Calu3 (cell line): Measurements from ENCODE around the gene CX3CL1. TPM values are rescaled to one million over a fixed set of nuclear protein-coding genes. Genes with fewer than 3 reads are reported as not detected.

Source experiments
- BruUV-seq: library from RNA; stranded (reverse); fragments of 400-500 nt; replicated peaks from 2 replicates; lab custom pipeline; 2021; lab: Mats Ljungman, UMichigan
- CTCF ChIA-PET: fragments of 300-600 bp; sonication (Branson Sonifier 250); formaldehyde crosslinking; loops from one replicate; lab custom pipeline; 2022; ENCODE audit warnings: antibody characterized with exemption; lab: Charles Lee
- DNase-seq: peaks from one replicate; pipeline ENCODE4 v3.0.0; 2022
- H3K27ac Mint-ChIP-seq: one replicate; pipeline ENCODE4 v1.8.0; 2022; ENCODE audit warnings: mixed read lengths; ENCODE audit not compliant: unreplicated experiment
- H3K27me3 Mint-ChIP-seq: one replicate; pipeline ENCODE4 v1.8.0; 2022; ENCODE audit warnings: mixed read lengths; ENCODE audit not compliant: unreplicated experiment
- H3K36me3 Mint-ChIP-seq: one replicate; pipeline ENCODE4 v1.8.0; 2022; ENCODE audit warnings: mild to moderate bottlenecking, moderate library complexity, mixed read lengths; ENCODE audit not compliant: insufficient read depth, unreplicated experiment
- H3K4me1 Mint-ChIP-seq: one replicate; pipeline ENCODE4 v1.8.0; 2022; ENCODE audit warnings: mild to moderate bottlenecking, low read depth, mixed read lengths; ENCODE audit not compliant: unreplicated experiment
- H3K4me3 Mint-ChIP-seq: one replicate; pipeline ENCODE4 v1.8.0; 2022; ENCODE audit warnings: mild to moderate bottlenecking, low read depth, moderate library complexity, mixed read lengths; ENCODE audit not compliant: unreplicated experiment
- H3K9me3 Mint-ChIP-seq: one replicate; pipeline ENCODE4 v1.8.0; 2022; ENCODE audit warnings: low read depth, mixed read lengths; ENCODE audit not compliant: unreplicated experiment
- intact Hi-C: fragments of 100-400 bp; cut with micrococcal nuclease; formaldehyde crosslinking; loops from one replicate; pipeline ENCODE4 v1.10.0; 2022; ENCODE audit not compliant: unreplicated experiment
- total RNA-seq: library from RNA; stranded (reverse); gene quantifications from 2 replicates; pipeline ENCODE4 v1.2.3, GENCODE V29; 2022
- TF ChIP-seq, protein P1 (sequence below): fragments of 200-600 bp; IDR thresholded peaks from one replicate; pipeline ENCODE4 v1.8.0; 2022; ENCODE audit warnings: antibody characterized with exemption; ENCODE audit not compliant: unreplicated experiment

The CX3CL1 gene
- total RNA-seq, 1 experiment from 2014 or later: 17.6 TPM

DNA sequence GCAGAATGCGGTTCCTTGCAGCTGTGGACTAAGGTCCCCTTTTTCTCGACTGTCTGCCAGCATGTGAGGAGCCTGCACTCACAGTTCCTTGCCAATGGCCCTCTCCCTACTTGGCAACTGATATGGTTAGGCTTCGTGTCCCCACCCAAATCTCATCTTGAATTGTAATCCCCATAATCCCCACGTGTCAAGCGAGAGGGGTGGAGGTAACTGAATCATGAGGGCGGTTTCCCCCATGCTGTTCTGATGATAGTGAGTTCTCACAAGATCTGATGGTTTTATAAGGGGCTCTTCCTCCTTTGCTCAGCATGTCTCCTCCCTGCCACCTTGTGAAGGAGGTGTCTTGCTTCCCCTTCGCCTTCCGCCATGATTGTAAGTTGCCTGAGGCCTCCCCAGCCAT is 55.0 kb downstream of the CX3CL1 start:
- no peaks in the 10 kb centered on the region for H3K9me3 Mint-ChIP-seq
- no TSS peak for BruUV-seq
- no peak overlapping the region for H3K27ac Mint-ChIP-seq
- H3K27me3 Mint-ChIP-seq: no peaks in the 10 kb centered on the region
- TF ChIP-seq, protein P1, sequence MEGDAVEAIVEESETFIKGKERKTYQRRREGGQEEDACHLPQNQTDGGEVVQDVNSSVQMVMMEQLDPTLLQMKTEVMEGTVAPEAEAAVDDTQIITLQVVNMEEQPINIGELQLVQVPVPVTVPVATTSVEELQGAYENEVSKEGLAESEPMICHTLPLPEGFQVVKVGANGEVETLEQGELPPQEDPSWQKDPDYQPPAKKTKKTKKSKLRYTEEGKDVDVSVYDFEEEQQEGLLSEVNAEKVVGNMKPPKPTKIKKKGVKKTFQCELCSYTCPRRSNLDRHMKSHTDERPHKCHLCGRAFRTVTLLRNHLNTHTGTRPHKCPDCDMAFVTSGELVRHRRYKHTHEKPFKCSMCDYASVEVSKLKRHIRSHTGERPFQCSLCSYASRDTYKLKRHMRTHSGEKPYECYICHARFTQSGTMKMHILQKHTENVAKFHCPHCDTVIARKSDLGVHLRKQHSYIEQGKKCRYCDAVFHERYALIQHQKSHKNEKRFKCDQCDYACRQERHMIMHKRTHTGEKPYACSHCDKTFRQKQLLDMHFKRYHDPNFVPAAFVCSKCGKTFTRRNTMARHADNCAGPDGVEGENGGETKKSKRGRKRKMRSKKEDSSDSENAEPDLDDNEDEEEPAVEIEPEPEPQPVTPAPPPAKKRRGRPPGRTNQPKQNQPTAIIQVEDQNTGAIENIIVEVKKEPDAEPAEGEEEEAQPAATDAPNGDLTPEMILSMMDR: no peak
- H3K36me3 Mint-ChIP-seq: peaks cover 31% of the 10 kb centered on the region
- intact Hi-C loops: no loop called here
- CTCF ChIA-PET: interaction anchor here (0.6 to 1.1 kb wide), 2 partner anchors 40 to 127 kb away, joined by 3 read pairs; no protein-coding TSS in a partner anchor
- DNase-seq: no peak
- H3K4me3 Mint-ChIP-seq: no peak overlapping the region
- peaks cover 5% of the 10 kb centered on the region for H3K4me1 Mint-ChIP-seq

DNA sequence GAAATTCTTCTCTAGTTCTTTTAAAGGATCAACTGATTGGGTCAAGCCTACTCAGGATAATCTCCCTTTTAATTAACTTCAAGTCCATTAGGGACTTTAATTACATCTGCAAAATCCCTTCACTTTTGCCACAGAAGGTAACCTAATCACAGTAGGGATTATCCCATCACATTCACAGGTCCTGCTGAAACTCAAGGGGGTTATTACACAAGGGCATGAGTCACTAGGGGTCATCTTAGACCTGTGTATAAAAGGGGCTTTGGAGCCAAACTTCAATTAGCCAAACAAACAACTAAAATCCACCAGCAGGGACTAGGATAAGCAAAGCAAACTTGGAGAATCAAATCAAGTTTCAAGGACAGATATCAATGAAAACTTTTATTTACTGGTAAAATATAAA is 55.5 kb downstream of the CX3CL1 start:
- no peak overlapping the region for H3K4me3 Mint-ChIP-seq
- TF ChIP-seq, protein P1: no peak
- no peak for DNase-seq
- intact Hi-C loops: no loop called here
- H3K27ac Mint-ChIP-seq: no peak overlapping the region
- H3K36me3 Mint-ChIP-seq: peaks cover 31% of the 10 kb centered on the region
- CTCF ChIA-PET: no interaction called here
- H3K4me1 Mint-ChIP-seq: no peaks in the 10 kb centered on the region
- no peaks in the 10 kb centered on the region for H3K27me3 Mint-ChIP-seq
- no TSS peak for BruUV-seq
- no peaks in the 10 kb centered on the region for H3K9me3 Mint-ChIP-seq

DNA sequence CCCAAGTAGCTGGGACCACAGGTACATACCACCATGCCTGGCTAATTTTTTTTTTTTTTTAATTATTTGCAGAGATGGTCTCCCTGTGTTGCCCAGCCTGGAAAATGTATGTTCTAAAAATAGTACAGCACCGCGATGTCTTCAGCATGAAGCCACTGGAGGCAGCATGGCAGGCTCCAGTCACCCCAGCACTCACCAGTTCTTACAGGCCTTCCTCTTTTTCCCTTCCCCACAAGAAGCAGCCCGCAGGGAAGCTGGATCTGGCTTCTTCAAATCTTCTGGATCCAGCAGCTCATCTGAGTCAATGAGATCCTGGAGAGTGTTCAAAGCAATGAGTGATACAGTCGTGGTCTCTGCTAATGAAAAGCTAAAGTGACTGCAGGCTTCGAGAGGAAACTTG is 58.7 kb downstream of the CX3CL1 start:
- BruUV-seq: no TSS peak
- CTCF ChIA-PET: no interaction called here
- H3K36me3 Mint-ChIP-seq: peaks cover 49% of the 10 kb centered on the region
- H3K4me1 Mint-ChIP-seq: no peaks in the 10 kb centered on the region
- no peak overlapping the region for H3K4me3 Mint-ChIP-seq
- H3K27me3 Mint-ChIP-seq: no peaks in the 10 kb centered on the region
- intact Hi-C loops: no loop called here
- H3K27ac Mint-ChIP-seq: no peak overlapping the region
- H3K9me3 Mint-ChIP-seq: no peaks in the 10 kb centered on the region
- TF ChIP-seq, protein P1: no peak
- no peak for DNase-seq

DNA sequence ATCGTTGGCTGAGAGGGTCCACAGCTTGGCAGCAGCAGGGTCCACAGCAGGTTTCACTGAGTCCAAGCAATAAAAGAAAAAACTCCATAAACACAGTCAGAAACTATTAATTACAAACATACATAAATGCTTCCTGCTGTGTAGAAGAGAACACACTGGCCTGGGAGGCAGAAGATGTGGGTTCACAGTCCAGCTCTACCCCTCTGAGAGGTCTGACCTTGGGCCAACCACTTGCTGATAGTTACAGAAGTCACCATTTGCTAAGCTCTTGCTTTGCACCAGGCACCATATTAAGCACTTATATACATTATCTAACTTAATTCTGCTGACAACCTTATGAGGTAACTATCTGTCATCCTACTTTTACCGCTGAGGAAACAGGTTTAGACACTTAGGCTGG is 60.2 kb downstream of the CX3CL1 start:
- Mint-ChIP-seq H3K27ac (no peak overlapping the region), H3K4me3 (no peak overlapping the region), H3K9me3 (no peaks in the 10 kb centered on the region), H3K27me3 (no peaks in the 10 kb centered on the region), H3K36me3 (peaks cover 52% of the 10 kb centered on the region), H3K4me1 (no peaks in the 10 kb centered on the region)
- no peak for DNase-seq
- intact Hi-C loops: no loop called here
- TF ChIP-seq, protein P1: no peak
- BruUV-seq: no TSS peak
- CTCF ChIA-PET: no interaction called here
